ENCODE measurements around the gene CEP85.

DNA sequence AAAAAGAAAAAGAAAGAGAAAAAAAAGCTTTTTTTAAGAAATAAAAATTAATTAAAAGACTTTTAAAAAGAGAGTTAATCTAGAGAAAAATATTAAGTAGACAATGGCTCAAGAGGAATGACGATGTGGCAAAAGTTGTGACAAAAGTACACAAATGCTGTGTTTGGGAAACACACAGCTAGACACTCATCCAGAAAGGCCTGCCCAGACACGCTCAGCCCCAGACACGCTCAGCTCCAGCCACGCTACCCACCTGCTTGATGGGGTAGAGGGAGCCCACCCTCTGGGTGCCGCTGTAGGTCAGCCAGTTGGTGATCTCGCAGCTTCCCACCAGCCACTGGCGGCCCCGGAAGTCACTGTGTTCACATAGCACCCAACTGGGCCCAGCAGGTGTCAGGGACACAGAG lies 94.0 kb downstream of the CEP85 start:
- TF ChIP-seq, protein P1, sequence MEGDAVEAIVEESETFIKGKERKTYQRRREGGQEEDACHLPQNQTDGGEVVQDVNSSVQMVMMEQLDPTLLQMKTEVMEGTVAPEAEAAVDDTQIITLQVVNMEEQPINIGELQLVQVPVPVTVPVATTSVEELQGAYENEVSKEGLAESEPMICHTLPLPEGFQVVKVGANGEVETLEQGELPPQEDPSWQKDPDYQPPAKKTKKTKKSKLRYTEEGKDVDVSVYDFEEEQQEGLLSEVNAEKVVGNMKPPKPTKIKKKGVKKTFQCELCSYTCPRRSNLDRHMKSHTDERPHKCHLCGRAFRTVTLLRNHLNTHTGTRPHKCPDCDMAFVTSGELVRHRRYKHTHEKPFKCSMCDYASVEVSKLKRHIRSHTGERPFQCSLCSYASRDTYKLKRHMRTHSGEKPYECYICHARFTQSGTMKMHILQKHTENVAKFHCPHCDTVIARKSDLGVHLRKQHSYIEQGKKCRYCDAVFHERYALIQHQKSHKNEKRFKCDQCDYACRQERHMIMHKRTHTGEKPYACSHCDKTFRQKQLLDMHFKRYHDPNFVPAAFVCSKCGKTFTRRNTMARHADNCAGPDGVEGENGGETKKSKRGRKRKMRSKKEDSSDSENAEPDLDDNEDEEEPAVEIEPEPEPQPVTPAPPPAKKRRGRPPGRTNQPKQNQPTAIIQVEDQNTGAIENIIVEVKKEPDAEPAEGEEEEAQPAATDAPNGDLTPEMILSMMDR (IDR thresholded peaks at IDR 0.05 in 4 of 5, conservative IDR thresholded peaks at IDR 0.05 in 1 of 5) = no peak
- no peak for TF ChIP-seq POLR2A (IDR thresholded peaks at IDR 0.05)
